GM06990 (cell line): ENCODE measurements around the gene COL27A1.

Experiments used
- DNase-seq: peaks from one replicate; pipeline ENCODE4 v3.0.0-alpha.2; 2011; ENCODE audit not compliant: insufficient read length; ENCODE audit errors: extremely low read depth
- H3K27me3 ChIP-seq: replicated peaks from 2 replicates; pipeline ENCODE4 v1.6.0; 2011; ENCODE audit warnings: low read length; ENCODE audit not compliant: control insufficient read depth, insufficient read depth
- H3K36me3 ChIP-seq: 2 replicates; pipeline ENCODE4 v1.5.1; 2011; ENCODE audit warnings: low read length; ENCODE audit not compliant: control insufficient read depth, insufficient read depth
- H3K4me3 ChIP-seq: replicated peaks from 2 replicates; pipeline ENCODE4 v1.5.1; 2011; ENCODE audit warnings: low read depth, mild to moderate bottlenecking, control low read depth, low read length
- CTCF ChIP-seq: IDR thresholded peaks from 2 replicates; pipeline ENCODE4 v1.5.1; 2011; ENCODE audit warnings: low read length, control low read depth, mild to moderate bottlenecking, inconsistent platforms; ENCODE audit not compliant: insufficient read depth, poor library complexity, severe bottlenecking

The COL27A1 gene

GRCh38 chr9:114146735-114147134, 8.6 kb upstream of the COL27A1 start:
- H3K27me3 ChIP-seq, result no peaks in the 10 kb centered on the region; the same call in 1 of the 2 replicates
- no peak for DNase-seq
- no peak overlapping the region for H3K4me3 ChIP-seq
- no peak for TF ChIP-seq CTCF
- no peaks in the 10 kb centered on the region for H3K36me3 ChIP-seq

DNA sequence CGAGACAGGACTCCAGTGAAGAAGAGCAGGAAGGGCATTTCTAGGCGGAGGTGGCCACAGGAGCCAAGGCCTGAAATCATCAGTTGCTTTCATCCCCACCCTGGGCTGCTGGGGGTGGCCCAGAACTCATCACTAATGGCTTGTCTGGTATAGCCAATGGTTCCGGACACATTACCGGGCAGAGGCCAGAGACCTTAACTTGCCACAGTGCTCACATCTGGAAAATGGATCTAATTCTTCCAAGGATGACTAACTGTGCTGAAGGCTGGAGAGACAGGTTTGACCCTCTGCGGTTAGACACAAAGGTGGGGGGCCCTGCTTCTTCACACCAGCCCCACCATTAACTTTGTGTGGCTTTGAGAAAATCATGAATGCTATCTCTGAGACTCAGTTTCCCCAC, 6.2 kb upstream of the COL27A1 start:
- peaks cover 2% of the 10 kb centered on the region for H3K27me3 ChIP-seq
- no peaks in the 10 kb centered on the region for H3K36me3 ChIP-seq
- TF ChIP-seq CTCF, result no peak
- DNase-seq, result no peak
- no peak overlapping the region for H3K4me3 ChIP-seq

GRCh38 chr9:114149765-114150340, 5.5 kb upstream of the COL27A1 start:
- H3K36me3 ChIP-seq, result no peaks in the 10 kb centered on the region
- TF ChIP-seq CTCF, result no peak
- no peak overlapping the region for H3K4me3 ChIP-seq
- no peak for DNase-seq
- peaks cover 2% of the 10 kb centered on the region for H3K27me3 ChIP-seq

DNA sequence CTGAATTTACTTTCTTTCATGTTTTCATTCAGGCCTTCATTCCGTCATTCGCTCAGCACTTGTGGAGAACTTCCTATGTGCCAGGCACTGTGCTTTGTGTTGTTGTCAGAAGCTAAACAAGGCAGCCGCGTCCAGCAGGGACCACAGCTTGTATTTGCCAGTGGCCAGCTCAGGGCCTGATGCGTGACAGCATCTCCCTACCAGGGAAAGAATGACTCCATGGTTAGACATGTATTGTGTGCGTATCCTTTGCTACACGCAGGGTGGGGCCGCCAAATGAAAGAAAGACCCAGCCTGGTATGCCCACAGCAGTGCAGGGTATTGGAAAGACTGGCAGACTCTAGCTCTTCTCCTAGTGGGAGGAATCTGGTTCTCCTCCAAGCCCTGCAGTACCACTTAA, 4.7 kb upstream of the COL27A1 start:
- Histone ChIP-seq H3K36me3 (no peaks in the 10 kb centered on the region), H3K27me3 (peaks cover 2% of the 10 kb centered on the region), H3K4me3 (no peak overlapping the region)
- no peak for TF ChIP-seq CTCF
- no peak for DNase-seq

GRCh38 chr9:114151426-114151956, 3.8 kb upstream of the COL27A1 start:
- no peak for TF ChIP-seq CTCF
- no peaks in the 10 kb centered on the region for H3K36me3 ChIP-seq
- DNase-seq, result no peak
- H3K27me3 ChIP-seq, result peaks cover 2% of the 10 kb centered on the region
- no peak overlapping the region for H3K4me3 ChIP-seq
